A204.1 (cell line): ENCODE measurements around the gene PRELID3B.
"Not testable (repeated sequence)": the region's sequence is repeated elsewhere in the genome, so short reads cannot be mapped to it uniquely, and the experiment has no call there.

Experiments
- FAIRE-seq: peaks from 2 replicates; lab custom pipeline; 2012; peaks lifted over from hg19 to GRCh38; lab: Jason Lieb, UNC

PRELID3B gene

GRCh38 chr20:59025511-59025910 lies 17.1 kb downstream of the PRELID3B start:
- no peak for FAIRE-seq

- no peak for FAIRE-seq
Observed at GRCh38 chr20:59025086-59025485, 17.5 kb downstream of the PRELID3B start.

- no peak for FAIRE-seq
Observed at GRCh38 chr20:59024111-59024530, 18.5 kb downstream of the PRELID3B start.

- FAIRE-seq, result no peak
Observed at GRCh38 chr20:59023616-59024015, 19.0 kb downstream of the PRELID3B start.

- no peak for FAIRE-seq
Observed at GRCh38 chr20:59022754-59023153, 19.8 kb downstream of the PRELID3B start.

- FAIRE-seq, result no peak
Observed at GRCh38 chr20:59020938-59021551, 21.5 kb downstream of the PRELID3B start.

- no peak for FAIRE-seq
Observed at GRCh38 chr20:59019217-59019616, 23.4 kb downstream of the PRELID3B start, which contains the start of gene TUBB1. TSS of gene TUBB1 (plus strand) at chr20:59019429. CDS start at chr20:59019523, 94 bp downstream.

GRCh38 chr20:59018817-59019216 lies 23.8 kb downstream of the PRELID3B start:
- no peak for FAIRE-seq

GRCh38 chr20:59017493-59018231 lies 24.9 kb downstream of the PRELID3B start:
- FAIRE-seq, result no peak

- FAIRE-seq, result no peak
Observed at GRCh38 chr20:59016795-59017492, 25.6 kb downstream of the PRELID3B start.

GRCh38 chr20:59015812-59016711 lies 26.5 kb downstream of the PRELID3B start:
- FAIRE-seq, result no peak

GRCh38 chr20:59015411-59015810 lies 27.2 kb downstream of the PRELID3B start:
- no peak for FAIRE-seq

- FAIRE-seq, result no peak
Observed at GRCh38 chr20:59014680-59015389, 27.8 kb downstream of the PRELID3B start.

GRCh38 chr20:59013959-59014608 lies 28.5 kb downstream of the PRELID3B start:
- no peak for FAIRE-seq

- FAIRE-seq, result no peak
Observed at GRCh38 chr20:59013031-59013951, 29.3 kb downstream of the PRELID3B start.

- not testable (repeated sequence) for FAIRE-seq
Observed at GRCh38 chr20:59011874-59012157, 30.8 kb downstream of the PRELID3B start.

GRCh38 chr20:59010995-59011873 lies 31.4 kb downstream of the PRELID3B start:
- no peak for FAIRE-seq

GRCh38 chr20:59010321-59010994 lies 32.1 kb downstream of the PRELID3B start:
- no peak for FAIRE-seq
